Heart left ventricle (tissue), 16 donors: ENCODE results near the gene JAK2. TPM values are rescaled to one million over a fixed set of nuclear protein-coding genes. Genes with fewer than 3 reads are reported as not detected.

Experiments used
- ATAC-seq, 4 donors: fragments of 200-7000 bp; cut with Tn5 transposase; one replicate each; pipeline ENCODE4 v1.9.1; 2020 to 2022; ENCODE audit warnings: moderate library complexity in 4 of 4, mild to moderate bottlenecking in 3 of 4, moderate number of reproducible peaks in 1 of 4
- DNase-seq, 5 donors: peaks; one replicate each; pipeline ENCODE4 v3.0.0-alpha.2; 2020
- H3K27ac ChIP-seq, 12 donors: fragments of 200-600 bp; sonication (generic) in 4 of 12; one replicate each; pipeline versions ENCODE4 v1.5.0 to v1.8.0; 2016 to 2022; ENCODE audit warnings: mild to moderate bottlenecking in 2 of 12
- H3K27me3 ChIP-seq, 9 donors: fragments of 200-600 bp; sonication (generic) in 2 of 9; one replicate each; pipeline versions ENCODE4 v1.5.1 to v1.8.0; 2016 to 2022; ENCODE audit warnings: mild to moderate bottlenecking in 3 of 9
- H3K36me3 ChIP-seq, 9 donors: fragments of 200-600 bp; sonication (generic) in 2 of 9; one replicate each; pipeline versions ENCODE4 v1.5.0 to v1.8.0; 2018 to 2022; ENCODE audit warnings: mild to moderate bottlenecking in 2 of 9
- H3K4me1 ChIP-seq, 12 donors: fragments of 200-600 bp; sonication (generic) in 4 of 12; one replicate each; pipeline versions ENCODE4 v1.5.0 to v1.8.0; 2016 to 2022; ENCODE audit warnings: mild to moderate bottlenecking in 3 of 12
- H3K4me3 ChIP-seq, 12 donors: fragments of 200-600 bp; sonication (generic) in 4 of 12; one replicate each; pipeline versions ENCODE4 v1.5.0 to v1.8.0; 2017 to 2022; ENCODE audit warnings: mild to moderate bottlenecking in 9 of 12, moderate library complexity in 4 of 12
- H3K9me3 ChIP-seq, 12 donors: fragments of 200-600 bp; sonication (generic) in 4 of 12; one replicate each; pipeline versions ENCODE4 v1.5.0 to v1.8.0; 2016 to 2022; ENCODE audit warnings: mild to moderate bottlenecking in 1 of 12
- CTCF ChIP-seq, 12 donors: fragments of 200-600 bp; sonication (generic) in 4 of 12; IDR thresholded peaks; one replicate each; pipeline versions ENCODE4 v1.5.0 to v1.8.0; 2018 to 2022; ENCODE audit warnings: antibody characterized with exemption in 12 of 12, mild to moderate bottlenecking in 5 of 12
- POLR2A ChIP-seq, 2 donors: fragments of 450-650 bp; IDR thresholded peaks; one replicate each; pipeline ENCODE4 v1.6.1; 2017; ENCODE audit warnings: antibody characterized with exemption in 2 of 2, mild to moderate bottlenecking in 2 of 2, moderate library complexity in 2 of 2
- WGBS, 4 donors: extraction: QIAGEN DNeasy Blood & Tissue Kit in 2 of 4; methylation state at CpG; one replicate each; pipeline versions ENCODE4 v1.1.5 to v1.1.7; 2013 to 2018; 5-methylcytosine and 5-hydroxymethylcytosine counted together
- intact Hi-C, 10 donors: fragments of 100-400 bp; cut with DNase I; formaldehyde crosslinking; loops; one replicate each; pipeline versions ENCODE4 v1.11.1 to v1.14.2; 2022
- long read RNA-seq, 3 donors: library from polyadenylated mRNA; unstranded; transcript quantifications; one replicate each; pipeline ENCODE4 v2.0.0, GENCODE V29; 2020 to 2021
- polyA plus RNA-seq, 2 donors: library from polyadenylated mRNA; stranded (reverse); fragments of 200-250 nt; gene quantifications; one replicate each; pipeline ENCODE4 v1.2.3, GENCODE V29; 2013
- total RNA-seq, 9 donors: library from RNA; depleted of rRNA in 2 of 9; stranded (reverse); fragments of >200 nt in 2 of 9; fragmentation: NEBNext Ultra II Directional in 3 of 9; extraction: Animal tissue kit (Norgen Biotek cat#: 25700) in 3 of 9; gene quantifications; one replicate each; pipeline versions ENCODE4 v1.1.0 to v1.2.4, GENCODE V29; 2016 to 2023
- donor health status: ischemic (EF 13 %, LVEDD 7.1; RV severe dilation, severe dysfunction).
- donor health status: healthy with polysubstance abuse.
- donor health status: DM: no; HTN: yes; CAD: no.
- donor health status: DM: no; HTN: no; CAD: no.
- donor health status: ischemic (EF 25% LVEDD 6.9; RV normal size, moderate dysfunction).
- donor health status: ischemic (EF 25% LVEDD 5.7; RV mildly dilated, moderate dysfunction).
- donor health status: healthy.
- donor health status: DM: yes; HTN: yes; CAD: no.
- donor health status: ischemic (EF 35%, LVEDD 5.7; RV mildly dilated, moderate dysfunction).
- donor health status: nonischemic (EF 11% LVEDD 7.7; RV severe dilation, severe dysfunction).
- donor health status: DM: yes; HTN: yes; CAD: no.
- donor health status: PGD.
- donor health status: ischemic (EF 29% LVEDD 5.4; RV normal size, mild dysfunction).
- donor health status: nonischemic (EF 23%, LVEDD 6.1; RV moderate dilation, normal function).

Gene JAK2
- total RNA-seq (10 to 100 TPM; 17.0 to 62.9 (median 33.3) TPM), polyA plus RNA-seq (1 to 10 TPM; 4.3 to 6.2 TPM)
- long read RNA-seq, donor 1, full-length matches to known transcripts, result 5 of 46 reads
- long read RNA-seq, donor 1, partial matches to known transcripts, result 30 of 46 reads
- long read RNA-seq, donor 1, other reads (novel, unspliced or antisense), result 11 of 46 reads
- long read RNA-seq, donor 2, partial matches to known transcripts, result 90 of 105 reads
- long read RNA-seq, donor 2, other reads (novel, unspliced or antisense), result 15 of 105 reads
- long read RNA-seq, donor 3, full-length matches to known transcripts, result 8 of 52 reads
- long read RNA-seq, donor 3, partial matches to known transcripts, result 38 of 52 reads
- long read RNA-seq, donor 3, other reads (novel, unspliced or antisense), result 6 of 52 reads

GRCh38 chr9:4984621-4985385, at the start of gene JAK2:
Gene JAK2 (plus strand): TSS chr9:4985272. CDS start chr9:5021988, 36,716 bp downstream.
- no peaks in the 10 kb centered on the region for H3K27me3 ChIP-seq
- H3K36me3 ChIP-seq, result peaks cover 0 to 10% (median 0%) of the 10 kb centered on the region in 9 donors
- peak within 1 kb of the TSS; percentile 72 to 94 (median 79) for H3K4me3 ChIP-seq
- H3K4me1 ChIP-seq, result peaks cover 0 to 67% (median 27%) of the 10 kb centered on the region in 12 donors
- WGBS, 4 donors, result 0 to 1% (median 0%) methylated on average over 26 to 84 of the region's 84 CpGs
- peak; percentile 92 to 95 (median 94) for DNase-seq
- intact Hi-C loops, result loop anchor here (1.0 to 10.0 kb wide), 17 partner anchors 43 to 620 kb away; partner anchors contain the start of genes RCL1 (in 7 of the 10), CDC37L1 (in 1 of the 10), PLGRKT (in 1 of the 10) and PLPP6 (in 1 of the 10)
- ATAC-seq, result peak; percentile 88 to 98 (median 96)
- H3K9me3 ChIP-seq, result no peaks in the 10 kb centered on the region
- H3K27ac ChIP-seq, result peak within 1 kb of the TSS; percentile 93 to 100 (median 98)
- TF ChIP-seq CTCF (IDR thresholded peaks at IDR 0.05), result peak in 11 of 12 donors; percentile 31 to 74 (median 50)
- TF ChIP-seq POLR2A (IDR thresholded peaks at IDR 0.05), result peak in 1 of 2 donors; percentile 63

- Histone ChIP-seq H3K4me1 (peaks cover 0 to 76% (median 18%) of the 10 kb centered on the region in 12 donors), H3K36me3 (no peaks in the 10 kb centered on the region), H3K27me3 (no peaks in the 10 kb centered on the region), H3K4me3 (peak overlapping the region in 3 of 12 donors; percentile 10), H3K9me3 (no peaks in the 10 kb centered on the region), H3K27ac (peak overlapping the region in 7 of 12 donors; percentile 15 to 91 (median 20))
- 53 to 68% (median 55%) methylated on average over 3 of the region's 3 CpGs for WGBS, 4 donors
- DNase-seq (no peak), ATAC-seq (peak in 1 of 4 donors; percentile 18)
- TF ChIP-seq POLR2A (IDR thresholded peaks at IDR 0.05), result no peak
- TF ChIP-seq CTCF (IDR thresholded peaks at IDR 0.05), result no peak
- intact Hi-C loops, result loop anchor here in 4 of 10 donors (5.0 to 10.0 kb wide), 3 partner anchors 46 to 51 kb away; partner anchors contain the start of gene JAK2 (in 3 of the 4)
Observed at GRCh38 chr9:4936277-4936676, 48.8 kb upstream of the JAK2 start.

- Histone ChIP-seq H3K4me3 (peak overlapping the region in 3 of 12 donors; percentile 10), H3K27ac (peak overlapping the region in 6 of 12 donors; percentile 15 to 91 (median 24)), H3K4me1 (peaks cover 0 to 81% (median 18%) of the 10 kb centered on the region in 12 donors), H3K9me3 (no peaks in the 10 kb centered on the region), H3K27me3 (no peaks in the 10 kb centered on the region), H3K36me3 (no peaks in the 10 kb centered on the region)
- DNase-seq (no peak), ATAC-seq (no peak)
- 92 to 100% (median 97%) methylated on average over 1 of the region's 1 CpG for WGBS, 4 donors
- TF ChIP-seq CTCF (IDR thresholded peaks at IDR 0.05) (no peak), POLR2A (IDR thresholded peaks at IDR 0.05) (no peak)
- intact Hi-C loops, result loop anchor here in 4 of 10 donors (5.0 to 10.0 kb wide), 3 partner anchors 45 to 50 kb away; partner anchors contain the start of gene JAK2 (in 3 of the 4)
Observed at GRCh38 chr9:4936823-4937222, 48.2 kb upstream of the JAK2 start.
